GM12892 (cell line): ENCODE results near the gene SPEM2.
"Not testable (repeated sequence)": the region's sequence is repeated elsewhere in the genome, so short reads cannot be mapped to it uniquely, and the experiment has no call there.

Source experiments
- POLR2A ChIP-seq: IDR thresholded peaks from 2 replicates; pipeline ENCODE4 v1.6.1; 2011; ENCODE audit warnings: low read depth, low read length, control low read depth
- POLR2AphosphoS5 ChIP-seq: IDR thresholded peaks from 2 replicates; pipeline ENCODE4 v1.6.1; 2011; ENCODE audit warnings: low read depth, low read length, control low read depth
- TAF1 ChIP-seq: IDR thresholded peaks from 2 replicates; pipeline ENCODE4 v1.6.1; 2011; ENCODE audit warnings: low read depth, mild to moderate bottlenecking, control low read depth, low read length, borderline replicate concordance

DNA sequence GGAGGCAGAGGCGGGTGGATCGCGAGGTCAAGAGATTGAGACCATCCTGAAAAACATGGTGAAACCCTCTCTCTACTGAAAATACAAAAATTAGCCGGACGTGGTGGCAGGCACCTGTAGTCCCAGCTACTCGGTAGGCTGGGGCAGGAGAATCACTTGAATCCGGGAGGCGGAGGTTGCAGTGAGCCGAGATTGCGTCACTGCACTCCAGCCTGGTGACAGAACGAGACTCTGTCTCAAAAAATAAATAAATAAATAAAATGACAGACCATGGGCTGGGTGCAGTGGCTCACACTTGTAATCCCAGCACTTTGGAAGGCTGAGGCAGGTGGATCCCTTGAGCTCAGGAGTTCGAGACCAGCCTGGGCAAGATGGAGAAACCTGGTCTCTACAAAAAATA is 44.4 kb downstream of the SPEM2 start:
- not testable (repeated sequence) for TF ChIP-seq POLR2AphosphoS5, TAF1, POLR2A
